ENCODE data around the gene CDC45.

GRCh38 chr22:19508024-19508776 lies 28.5 kb downstream of the CDC45 start:
- TF ChIP-seq CTCF (optimal IDR thresholded peaks at IDR 0.05 in 1 of 3, IDR thresholded peaks at IDR 0.05 in 1 of 3, conservative IDR thresholded peaks at IDR 0.05 in 1 of 3; ENCODE audit: extremely low read depth in 1 of 3, insufficient read depth in 2 of 3, low read length in 3 of 3) (no peak), EZH2 (IDR thresholded peaks at IDR 0.05; ENCODE audit: low read length) (no peak)
